HK-2 (cell line): Measurements from ENCODE around the gene PAQR4.
A peak's percentile ranks its signal among the peaks of the same experiment; 100 is the strongest.

Experiments
- DNase-seq: peaks from one replicate; pipeline ENCODE4 v3.0.0-alpha.2; 2018; ENCODE audit not compliant: unreplicated experiment

Gene PAQR4

GRCh38 chr16:2964475-2965336 lies 4.4 kb upstream of the PAQR4 start:
- DNase-seq = peak; percentile 82

GRCh38 chr16:2966043-2966807 lies 2.9 kb upstream of the PAQR4 start:
- no peak for DNase-seq

- DNase-seq = no peak
Measured at GRCh38 chr16:2966808-2967191, 2.3 kb upstream of the PAQR4 start.

GRCh38 chr16:2967211-2967631 lies 1.9 kb upstream of the PAQR4 start:
- no peak for DNase-seq

- DNase-seq = no peak
Measured at GRCh38 chr16:2967721-2968161, 1.4 kb upstream of the PAQR4 start.

GRCh38 chr16:2968368-2968737 lies 795 bp upstream of the PAQR4 start:
- no peak for DNase-seq

GRCh38 chr16:2969545-2970521 lies 685 bp downstream of the PAQR4 start:
- DNase-seq = peak; percentile 75

- DNase-seq = no peak
Measured at GRCh38 chr16:2970563-2970962, 1.4 kb downstream of the PAQR4 start.

GRCh38 chr16:2971134-2971984 lies 2.2 kb downstream of the PAQR4 start:
- DNase-seq = no peak

- no peak for DNase-seq
Measured at GRCh38 chr16:2971985-2972784, 3.0 kb downstream of the PAQR4 start.

- DNase-seq = no peak
Measured at GRCh38 chr16:2973093-2973492, 3.9 kb downstream of the PAQR4 start.

GRCh38 chr16:2973605-2974318 lies 4.6 kb downstream of the PAQR4 start:
- DNase-seq = no peak

GRCh38 chr16:2974319-2975056 lies 5.3 kb downstream of the PAQR4 start:
- DNase-seq = no peak

- no peak for DNase-seq
Measured at GRCh38 chr16:2975161-2975795, 6.1 kb downstream of the PAQR4 start.

GRCh38 chr16:2976201-2976600 lies 7.1 kb downstream of the PAQR4 start:
- no peak for DNase-seq

- no peak for DNase-seq
Measured at GRCh38 chr16:2976673-2977072, 7.5 kb downstream of the PAQR4 start.

- DNase-seq = no peak
Measured at GRCh38 chr16:2977440-2977839, 8.3 kb downstream of the PAQR4 start.

- peak; percentile 38 for DNase-seq
Measured at GRCh38 chr16:2979669-2980226, 10.6 kb downstream of the PAQR4 start.
